GM08714 (cell line): Measurements from ENCODE around the gene ZNF433.

Experiments used
- H3K4me3 ChIP-seq: fragments of 200-500 bp; sonication (Bioruptor generic); 2 replicates; pipeline ENCODE4 v1.5.1; 2014; ENCODE audit warnings: mild to moderate bottlenecking, low read length, inconsistent platforms
- ZNF274 ChIP-seq: IDR thresholded peaks from 2 replicates; pipeline ENCODE4 v1.6.1; 2012; ENCODE audit warnings: mild to moderate bottlenecking, low read depth, low read length

The ZNF433 gene

DNA sequence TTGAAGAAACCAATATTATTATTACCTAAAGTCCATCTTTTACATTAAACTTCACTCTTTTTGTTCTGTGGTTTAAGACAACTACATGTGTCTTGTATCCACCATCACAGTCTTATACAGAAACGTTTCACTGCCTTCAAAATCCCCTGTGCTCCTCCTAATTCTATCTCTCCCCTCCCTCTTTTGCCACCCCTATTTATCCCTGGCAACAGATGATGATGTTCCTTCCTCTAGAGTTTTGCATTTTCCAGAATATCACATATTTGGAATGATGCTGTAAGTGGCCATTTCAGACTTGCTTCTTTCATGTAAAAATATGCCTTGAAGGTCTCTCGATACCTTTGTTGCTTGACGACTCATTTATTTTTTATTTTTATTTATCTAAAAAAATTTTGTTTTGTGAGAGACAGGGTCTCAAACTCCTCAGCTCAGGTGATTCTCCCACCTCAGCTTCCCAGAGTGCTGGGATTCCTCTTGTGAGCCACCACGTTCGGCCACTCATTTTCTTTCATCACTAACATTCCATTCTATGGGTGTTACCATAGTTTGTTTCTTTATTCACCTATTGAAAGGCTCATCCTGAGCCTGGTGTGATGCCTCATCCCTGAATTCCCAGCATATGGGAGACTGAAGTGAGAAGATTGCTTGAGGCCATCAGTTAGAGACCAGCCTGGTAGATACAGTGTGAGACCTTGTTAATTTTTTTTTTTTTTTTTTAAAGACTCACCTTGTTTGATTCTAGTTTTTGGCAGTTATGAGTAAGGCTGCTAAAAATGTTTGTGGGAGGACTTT is 62.3 kb downstream of the ZNF433 start:
- no peak for TF ChIP-seq ZNF274
- no peak overlapping the region for H3K4me3 ChIP-seq

DNA sequence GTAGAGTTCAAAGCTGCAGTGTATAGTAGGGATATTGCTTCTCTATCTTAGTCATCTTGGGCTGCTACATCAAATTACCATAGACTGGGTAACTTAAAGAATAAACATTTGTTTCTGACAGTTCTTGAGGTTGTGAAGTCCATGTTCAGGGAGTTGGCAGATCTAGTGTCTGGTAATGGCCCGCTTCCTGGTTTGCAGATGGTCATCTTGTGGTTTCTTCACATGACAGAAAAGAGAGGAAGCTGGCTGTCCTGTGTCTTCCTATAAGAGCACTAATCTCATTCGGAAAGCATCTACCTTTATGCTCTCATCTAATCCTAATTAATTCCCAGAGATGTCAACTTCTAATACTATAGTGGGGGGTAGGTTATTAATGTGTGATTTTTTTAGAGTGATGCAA is 64.4 kb downstream of the ZNF433 start:
- TF ChIP-seq ZNF274 = no peak
- no peak overlapping the region for H3K4me3 ChIP-seq

GRCh38 chr19:11970174-11970573 is 65.3 kb downstream of the ZNF433 start:
- H3K4me3 ChIP-seq = no peak overlapping the region
- TF ChIP-seq ZNF274 = no peak

DNA sequence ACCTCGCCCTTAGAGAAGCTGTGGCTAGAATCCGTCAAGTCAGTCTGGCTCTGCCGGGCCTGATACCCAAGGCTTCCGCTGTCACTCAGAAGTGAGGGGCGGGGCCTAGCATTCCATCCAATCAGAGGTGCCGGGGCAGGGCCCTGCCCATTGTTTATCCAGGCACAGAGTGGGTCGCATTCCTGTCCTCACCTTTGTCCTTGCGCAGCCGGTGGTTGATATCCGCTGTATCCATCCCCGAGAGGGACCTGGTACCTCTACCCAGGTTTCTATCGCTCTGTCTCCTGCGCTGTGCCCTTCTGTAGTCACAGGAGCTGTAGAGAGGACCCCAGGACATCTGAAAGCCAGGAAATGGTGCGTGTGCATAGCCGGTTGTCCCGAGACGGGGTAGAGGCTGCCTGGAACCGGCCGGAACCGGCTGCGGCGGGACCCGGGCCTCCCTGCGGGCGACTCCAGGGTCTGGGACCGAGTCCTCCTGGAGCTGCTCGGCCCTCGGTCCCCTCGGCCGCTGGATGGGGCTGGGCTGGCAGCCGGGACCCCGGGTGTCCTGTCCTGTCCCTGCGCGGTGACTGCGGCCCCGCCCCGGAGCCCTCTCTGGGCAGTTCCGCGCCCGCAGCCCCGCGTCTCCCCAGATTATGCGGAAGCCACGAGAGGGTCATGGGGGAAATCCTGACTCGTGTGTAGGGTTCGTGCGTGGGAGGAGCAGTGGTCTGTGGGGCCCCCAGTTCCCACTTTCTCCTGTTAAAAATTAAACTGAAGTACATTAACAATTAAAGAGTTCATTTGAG is 70.4 kb downstream of the ZNF433 start, which contains the start of gene ZNF763:
Gene ZNF763 (plus strand): TSS at position 183 of the 788 bp plus-strand sequence. CDS start 169 bp downstream, at position 352.
- H3K4me3 ChIP-seq = peak within 1 kb of the TSS; percentile 69; the same call in 1 of the 2 replicates
- TF ChIP-seq ZNF274 = no peak
